Activated CD4-positive, alpha-beta T cell treated with anti-CD3 and anti-CD28 coated beads, Interleukin-2, Interleukin-6, amounts not matched to agents 100 ng/mL and 50 ng/mL, durations not matched to agents 16 hours and 8 hours (primary cell): ENCODE results near the gene UVRAG.

Experiments used
- DNase-seq: peaks from one replicate; pipeline ENCODE4 v3.0.0-alpha.2; 2020

The UVRAG gene

GRCh38 chr11:75810637-75811390 is 4.2 kb upstream of the UVRAG start:
- DNase-seq, result no peak

DNA sequence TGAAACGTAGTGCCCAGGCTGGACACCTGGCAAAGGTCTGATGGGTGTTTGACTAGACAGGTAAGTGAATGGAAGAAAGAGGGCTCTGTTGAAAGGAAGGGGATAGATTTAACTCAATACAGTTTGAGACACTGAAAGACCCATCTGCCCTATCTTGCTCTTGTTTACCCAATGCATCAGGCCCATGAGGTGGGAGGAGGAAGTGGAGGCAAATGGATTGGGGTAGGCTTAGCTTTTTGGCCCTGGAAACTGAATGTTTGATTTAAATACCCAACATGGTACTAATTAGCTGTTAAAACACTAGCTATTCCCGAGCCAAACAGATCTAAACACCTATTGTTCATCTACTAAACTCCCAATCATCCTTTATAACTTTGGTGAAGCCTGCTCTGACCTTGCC is 3.5 kb upstream of the UVRAG start:
- no peak for DNase-seq

DNA sequence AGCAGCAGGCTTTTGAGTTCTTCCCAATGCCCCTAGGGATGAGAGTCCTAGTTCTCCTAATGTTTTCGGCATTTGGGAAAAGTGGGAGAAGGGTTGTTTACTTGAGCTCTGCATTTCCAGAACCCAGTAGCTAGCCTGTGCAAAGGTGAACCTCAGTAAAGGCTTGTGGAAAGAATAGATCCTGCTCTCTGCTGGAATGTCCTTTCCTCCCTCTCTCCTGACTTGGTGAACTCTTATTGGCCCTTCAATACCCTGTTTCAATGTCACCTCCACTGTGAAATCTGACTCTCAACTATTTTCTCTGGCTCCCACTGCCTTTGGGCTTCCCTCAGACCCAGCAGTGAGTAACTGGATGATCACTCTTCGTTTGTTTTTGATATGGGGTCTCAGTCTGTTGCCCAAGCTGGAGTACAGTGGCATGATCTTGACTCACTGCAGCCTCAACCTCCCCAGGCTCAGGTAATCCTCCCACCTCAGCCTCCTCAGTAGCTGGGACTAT is 2.4 kb upstream of the UVRAG start:
- no peak for DNase-seq

GRCh38 chr11:75813124-75813523 is 1.9 kb upstream of the UVRAG start:
- DNase-seq, result no peak

DNA sequence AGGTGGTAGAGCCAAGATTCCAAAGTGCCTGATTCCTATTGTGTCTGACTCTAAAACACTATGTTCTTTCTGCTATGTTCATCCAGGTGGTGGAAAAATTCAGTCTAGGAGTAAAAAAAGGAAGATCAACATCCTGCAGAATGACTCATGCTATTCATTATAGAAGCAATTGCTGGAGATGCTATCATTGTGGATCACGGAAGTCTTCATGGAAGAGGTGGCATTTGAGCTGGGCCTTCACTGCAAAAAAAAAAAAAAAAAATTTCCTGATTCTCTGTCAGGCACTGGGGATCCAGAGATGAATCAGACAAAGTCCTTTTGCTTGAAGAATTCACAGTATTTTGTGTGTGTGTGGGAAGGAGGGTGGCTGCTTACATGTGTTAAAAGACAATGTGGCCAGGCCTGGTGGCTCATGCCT is 1.4 kb upstream of the UVRAG start:
- DNase-seq, result no peak

- no peak for DNase-seq
These were observed 690 bp upstream of the UVRAG start for GRCh38 chr11:75814363-75814676.

DNA sequence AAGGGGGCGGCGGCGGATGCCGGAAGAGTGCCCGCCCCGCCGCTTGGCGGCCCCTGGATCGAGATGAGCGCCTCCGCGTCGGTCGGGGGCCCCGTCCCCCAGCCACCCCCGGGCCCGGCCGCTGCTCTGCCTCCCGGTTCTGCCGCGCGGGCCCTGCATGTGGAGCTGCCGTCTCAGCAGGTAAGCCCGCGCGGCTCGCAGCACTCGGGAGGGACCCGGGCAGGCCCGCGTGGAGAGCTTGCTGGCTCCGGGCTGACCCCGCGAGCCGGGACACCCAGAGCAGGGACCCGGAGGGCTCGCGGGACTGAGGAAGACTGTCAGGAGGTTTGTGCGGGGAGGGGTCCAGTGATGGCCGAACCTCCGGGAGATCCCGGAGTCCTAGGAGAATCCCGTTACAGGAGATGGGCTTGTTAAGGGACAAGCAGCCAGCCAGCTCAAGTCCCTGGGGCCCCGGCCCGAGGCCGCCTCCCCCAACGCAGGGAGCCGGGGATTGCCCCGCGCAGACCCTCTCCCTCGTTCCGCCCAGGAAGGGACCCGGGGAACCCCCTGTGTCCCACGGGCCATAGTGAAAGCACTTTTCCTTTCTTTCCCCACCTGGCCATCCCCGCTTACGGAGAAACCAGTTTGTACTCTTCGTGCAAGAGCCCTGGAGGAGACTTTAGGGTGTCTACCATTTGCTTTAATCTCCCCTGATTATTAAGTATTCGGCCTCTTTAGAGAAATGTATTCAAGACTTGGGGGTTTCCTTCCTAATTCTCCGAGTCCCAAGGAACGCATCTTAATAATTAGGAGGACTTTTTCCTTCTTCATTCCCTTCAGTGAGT is 547 bp downstream of the UVRAG start:
- DNase-seq, result peak; percentile 50

- peak; percentile 18 for DNase-seq
These were observed 1.7 kb downstream of the UVRAG start for GRCh38 chr11:75816561-75817239.

- DNase-seq, result no peak
These were observed 5.6 kb downstream of the UVRAG start for GRCh38 chr11:75820645-75821044.

- DNase-seq, result no peak
These were observed 6.2 kb downstream of the UVRAG start for GRCh38 chr11:75821202-75821601.

DNA sequence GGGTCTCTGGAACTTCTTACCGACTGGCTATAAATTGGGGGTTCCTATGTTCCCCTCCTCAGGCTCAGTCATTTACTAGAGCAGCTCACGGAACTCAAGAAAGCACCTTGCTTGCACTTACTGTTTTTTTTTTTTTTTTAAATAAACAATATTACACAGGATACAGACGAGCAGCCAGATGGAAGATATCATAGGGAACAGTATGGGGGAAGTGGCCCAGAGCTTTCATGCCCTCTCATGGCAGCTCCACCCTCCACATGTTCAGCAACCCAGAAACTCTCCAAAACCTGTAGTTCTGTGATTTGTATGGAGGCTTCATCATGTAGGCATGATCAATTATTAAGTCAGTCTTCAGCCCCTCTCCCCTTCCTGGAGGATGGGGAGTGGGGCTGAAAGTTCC is 7.5 kb downstream of the UVRAG start:
- DNase-seq, result no peak

DNA sequence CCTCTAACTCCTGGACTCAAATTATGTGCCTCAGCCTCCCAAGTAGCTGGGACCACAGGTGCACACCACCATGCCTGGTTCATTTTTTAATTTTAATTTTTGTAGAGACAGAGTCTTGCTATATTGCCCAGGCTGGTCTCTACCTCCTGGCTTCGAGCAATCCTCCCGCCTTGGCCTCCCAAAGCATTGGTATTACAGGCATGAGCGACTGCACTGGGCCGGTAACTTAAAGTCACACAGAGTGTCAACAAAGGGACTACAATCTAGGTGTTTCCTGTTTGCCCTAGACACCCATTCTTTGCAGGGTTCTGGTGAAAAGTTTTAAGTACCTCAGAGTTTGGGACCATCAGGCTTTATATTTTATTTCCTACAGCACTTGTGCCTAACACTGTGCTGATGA is 8.4 kb downstream of the UVRAG start:
- DNase-seq, result no peak

DNA sequence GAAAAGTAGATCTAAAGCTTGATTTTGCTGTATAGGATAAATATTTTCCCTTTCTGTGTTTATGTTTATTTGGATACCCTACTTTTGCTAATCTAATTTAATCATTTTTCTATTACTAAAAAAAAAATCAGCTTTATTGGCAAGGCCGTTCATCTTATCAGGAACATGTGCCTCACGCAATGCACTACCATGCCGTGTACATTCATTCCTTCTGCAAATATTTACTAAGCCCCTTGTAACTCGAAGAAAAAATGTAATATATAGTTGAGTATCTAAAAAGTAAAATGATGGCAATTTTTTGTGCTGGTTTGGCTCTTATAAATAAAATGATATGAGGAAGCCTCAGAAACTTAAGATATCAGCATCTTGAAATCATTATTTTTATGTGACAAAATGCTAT is 8.9 kb downstream of the UVRAG start:
- DNase-seq, result no peak

DNA sequence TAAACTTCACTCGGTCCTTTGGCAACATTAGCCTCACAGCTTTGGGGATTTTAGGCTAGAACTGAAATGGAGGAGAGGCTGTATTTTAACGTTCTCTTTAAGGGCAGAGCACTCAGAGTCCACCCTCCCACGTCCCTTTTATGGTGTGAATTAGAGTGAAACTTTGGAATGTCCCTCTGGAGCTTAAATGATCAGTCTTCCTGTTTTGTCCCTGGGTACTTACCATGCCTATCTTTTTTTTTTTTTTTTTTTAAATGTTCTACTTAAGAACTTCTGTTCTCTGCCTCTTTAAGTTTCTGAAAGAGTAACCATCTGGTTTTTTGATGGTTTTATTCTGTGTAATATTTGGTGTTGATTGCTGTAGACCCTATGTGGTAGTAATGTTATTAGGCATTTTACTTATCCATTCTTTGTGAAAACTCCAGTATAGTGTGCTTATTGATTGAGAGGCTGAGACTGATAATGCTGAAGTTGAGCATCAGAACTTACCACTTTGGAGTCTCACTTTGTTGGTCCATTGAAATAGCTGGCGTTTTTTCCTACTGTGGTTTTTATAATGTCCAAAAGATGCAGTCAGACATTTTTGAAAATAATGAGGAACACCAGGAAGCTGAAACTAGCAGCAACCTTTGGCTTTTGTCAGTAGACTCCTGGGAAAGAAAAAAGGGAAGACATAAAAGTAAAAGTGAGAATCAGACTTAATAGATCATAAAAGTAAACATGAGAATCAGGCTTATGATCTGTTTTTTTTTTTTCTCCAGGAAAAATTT is 11.6 kb downstream of the UVRAG start:
- no peak for DNase-seq

- no peak for DNase-seq
These were observed 12.6 kb downstream of the UVRAG start for GRCh38 chr11:75827562-75827961.

- DNase-seq, result no peak
These were observed 17.0 kb downstream of the UVRAG start for GRCh38 chr11:75831915-75832502.

DNA sequence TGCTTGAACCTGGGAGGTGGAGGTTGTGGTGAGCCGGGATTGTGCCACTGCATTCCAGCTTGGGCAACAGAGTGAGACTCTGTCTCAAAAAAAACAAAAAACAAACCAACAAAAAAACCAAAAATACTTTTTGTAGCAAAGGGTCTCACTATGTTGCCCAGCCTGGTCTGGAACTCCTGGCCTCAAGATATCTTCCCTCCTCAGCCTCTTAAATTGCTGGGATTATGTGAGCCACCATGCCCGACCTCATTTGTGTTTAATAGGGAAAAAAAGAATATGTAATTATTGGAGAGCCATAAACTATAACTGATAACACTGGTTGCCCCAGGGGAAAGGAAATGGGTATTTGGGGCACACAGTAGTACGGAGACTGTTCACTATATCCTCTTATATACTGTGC is 19.7 kb downstream of the UVRAG start:
- no peak for DNase-seq

GRCh38 chr11:75836417-75836816 is 21.4 kb downstream of the UVRAG start:
- no peak for DNase-seq

- DNase-seq, result no peak
These were observed 24.8 kb downstream of the UVRAG start for GRCh38 chr11:75839851-75840250.

- no peak for DNase-seq
These were observed 25.5 kb downstream of the UVRAG start for GRCh38 chr11:75840522-75840921.

DNA sequence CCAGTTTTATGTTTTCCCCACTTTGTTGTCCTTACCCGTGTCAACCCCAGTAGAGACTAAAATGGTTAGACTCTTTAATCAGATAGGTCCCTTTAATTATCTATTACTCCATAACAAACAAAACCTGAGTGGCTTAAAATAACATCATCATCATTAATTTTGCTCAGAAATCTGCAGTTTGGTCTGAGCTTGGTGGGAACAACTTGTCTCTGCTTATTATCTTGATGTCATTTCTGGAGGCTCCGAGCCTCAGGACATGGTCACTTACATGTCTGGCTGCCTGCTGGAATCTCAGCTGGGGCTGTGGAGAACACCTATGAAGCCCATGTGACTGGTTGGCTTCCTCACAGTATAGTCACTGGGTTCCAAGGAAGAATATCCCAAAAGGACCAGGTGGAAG is 26.7 kb downstream of the UVRAG start:
- no peak for DNase-seq

- no peak for DNase-seq
These were observed 30.3 kb downstream of the UVRAG start for GRCh38 chr11:75845324-75845723.

DNA sequence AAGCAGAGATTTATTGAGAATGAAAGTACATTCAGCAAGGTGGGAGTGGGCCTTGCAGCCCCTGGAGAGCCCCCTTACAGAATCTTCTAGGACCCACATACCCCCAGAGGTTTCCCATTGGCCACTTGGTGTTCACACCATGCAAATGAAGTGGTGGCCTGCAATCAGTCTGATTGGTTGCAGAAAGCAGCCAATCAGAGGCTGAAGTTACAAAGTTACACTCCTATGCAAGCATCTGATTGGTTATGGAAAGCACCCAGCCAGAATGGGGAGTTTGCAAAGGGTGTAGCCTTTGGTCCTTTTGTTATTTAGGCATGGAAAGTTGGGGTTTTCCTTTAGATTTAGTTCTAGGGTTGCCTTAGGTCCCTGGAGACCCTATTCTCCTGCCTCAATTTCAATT is 34.9 kb downstream of the UVRAG start:
- no peak for DNase-seq
